Tibial nerve (tissue), 4 donors: ENCODE measurements around the gene WNT11. TPM values are rescaled to one million over a fixed set of nuclear protein-coding genes. Genes with fewer than 3 reads are reported as not detected.

ENCODE experiments used
- DNase-seq, 2 donors: peaks; one replicate each; pipeline ENCODE4 v3.0.0-alpha.2; 2019; ENCODE audit warnings: low spot score in 2 of 2
- H3K27ac ChIP-seq, 4 donors: fragments of 200-600 bp; sonication (generic) in 3 of 4; one replicate each; pipeline ENCODE4 v1.5.1; 2017 to 2019; ENCODE audit warnings: mild to moderate bottlenecking in 1 of 4
- H3K27me3 ChIP-seq, 2 donors: fragments of 200-600 bp; sonication (generic) in 1 of 2; one replicate each; pipeline versions ENCODE4 v1.5.1 to v1.6.0; 2017 to 2019
- H3K36me3 ChIP-seq, 3 donors: fragments of 200-600 bp; sonication (generic); one replicate each; pipeline ENCODE4 v1.5.1; 2018 to 2019
- H3K4me1 ChIP-seq, 4 donors: fragments of 200-600 bp; sonication (generic) in 3 of 4; one replicate each; pipeline ENCODE4 v1.5.1; 2017 to 2019
- H3K4me3 ChIP-seq, 4 donors: fragments of 200-600 bp; sonication (generic) in 3 of 4; one replicate each; pipeline ENCODE4 v1.5.1; 2017 to 2019; ENCODE audit warnings: mild to moderate bottlenecking in 1 of 4, moderate library complexity in 1 of 4
- H3K9me3 ChIP-seq, 4 donors: fragments of 200-600 bp; sonication (generic) in 3 of 4; one replicate each; pipeline ENCODE4 v1.5.1; 2017 to 2019
- CTCF ChIP-seq, 5 experiments: fragments of 200-600 bp in 3 of 5; fragments of 450-650 bp in 2 of 5; sonication (generic) in 3 of 5; IDR thresholded peaks; one replicate each; pipeline ENCODE4 v1.5.1; 2016 to 2019; ENCODE audit warnings: antibody characterized with exemption in 5 of 5, mild to moderate bottlenecking in 3 of 5, moderate library complexity in 2 of 5
- EP300 ChIP-seq, 2 donors: sonication (generic); formaldehyde crosslinking; IDR thresholded peaks; one replicate each; pipeline ENCODE4 v1.6.1; 2017; ENCODE audit warnings: antibody characterized with exemption in 2 of 2, mild to moderate bottlenecking in 1 of 2
- POLR2A ChIP-seq, 2 donors: fragments of 450-650 bp; IDR thresholded peaks; one replicate each; pipeline ENCODE4 v1.6.1; 2017; ENCODE audit warnings: antibody characterized with exemption in 2 of 2, mild to moderate bottlenecking in 2 of 2, moderate library complexity in 2 of 2
- WGBS, 2 donors: methylation state at CpG; one replicate each; pipeline ENCODE4 v1.1.5; 2018; 5-methylcytosine and 5-hydroxymethylcytosine counted together
- total RNA-seq, 4 donors: library from RNA; depleted of rRNA; stranded (reverse); fragments of >200 nt; gene quantifications; one replicate each; pipeline ENCODE4 v1.1.0, GENCODE V29; 2016

WNT11 gene
- total RNA-seq, 4 donors from 2014 or later: 14.2 to 65.7 (median 27.5) TPM

- Histone ChIP-seq H3K27ac (no peak overlapping the region), H3K27me3 (no peaks in the 10 kb centered on the region), H3K4me1 (peaks cover 0 to 19% (median 0%) of the 10 kb centered on the region in 4 donors), H3K9me3 (no peaks in the 10 kb centered on the region), H3K36me3 (peaks cover 0 to 14% (median 0%) of the 10 kb centered on the region in 3 donors), H3K4me3 (no peak overlapping the region)
- TF ChIP-seq CTCF (IDR thresholded peaks at IDR 0.05) (no peak), EP300 (IDR thresholded peaks at IDR 0.05) (no peak), POLR2A (IDR thresholded peaks at IDR 0.05) (no peak)
- DNase-seq: no peak
- 84 to 92% methylated on average over 6 of the region's 6 CpGs for WGBS, 2 donors
Measured at GRCh38 chr11:76189682-76190081, 16.6 kb downstream of the WNT11 start.

DNA sequence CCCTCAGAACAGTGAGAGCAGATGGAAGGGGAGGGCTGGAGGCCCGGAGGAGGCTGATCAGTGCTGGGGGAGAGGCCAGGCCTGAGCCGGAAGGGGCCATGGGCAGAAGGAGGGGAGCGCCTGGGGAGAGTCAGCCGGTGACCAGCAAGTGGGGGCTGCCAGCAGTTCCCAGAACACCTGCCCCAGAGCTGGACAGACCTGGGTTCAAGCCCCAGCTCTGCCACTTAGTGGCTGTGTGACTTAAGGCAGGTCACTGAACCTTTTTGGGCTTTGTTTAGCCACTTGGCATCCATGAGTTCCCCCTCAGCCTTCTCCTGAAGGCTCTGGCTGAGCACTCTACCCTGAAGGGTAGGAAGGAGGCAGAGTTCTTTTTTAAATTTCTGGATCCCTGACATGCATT, 17.4 kb downstream of the WNT11 start:
- no peak for DNase-seq
- H3K9me3 ChIP-seq: no peaks in the 10 kb centered on the region
- peaks cover 0 to 14% (median 0%) of the 10 kb centered on the region in 3 donors for H3K36me3 ChIP-seq
- H3K4me3 ChIP-seq: no peak overlapping the region
- no peaks in the 10 kb centered on the region for H3K27me3 ChIP-seq
- WGBS, 2 donors: 87 to 91% methylated on average over 4 of the region's 4 CpGs
- H3K4me1 ChIP-seq: peaks cover 0 to 19% (median 0%) of the 10 kb centered on the region in 4 donors
- no peak overlapping the region for H3K27ac ChIP-seq
- TF ChIP-seq POLR2A (IDR thresholded peaks at IDR 0.05): no peak
- no peak for TF ChIP-seq CTCF (IDR thresholded peaks at IDR 0.05)
- no peak for TF ChIP-seq EP300 (IDR thresholded peaks at IDR 0.05)

GRCh38 chr11:76186776-76187279, 19.5 kb downstream of the WNT11 start:
- Histone ChIP-seq H3K9me3 (no peaks in the 10 kb centered on the region), H3K4me3 (no peak overlapping the region), H3K27me3 (no peaks in the 10 kb centered on the region), H3K27ac (no peak overlapping the region), H3K36me3 (peaks cover 0 to 14% (median 0%) of the 10 kb centered on the region in 3 donors), H3K4me1 (peaks cover 0 to 19% (median 0%) of the 10 kb centered on the region in 4 donors)
- no peak for TF ChIP-seq CTCF (IDR thresholded peaks at IDR 0.05)
- no peak for TF ChIP-seq EP300 (IDR thresholded peaks at IDR 0.05)
- no peak for TF ChIP-seq POLR2A (IDR thresholded peaks at IDR 0.05)
- 84 to 87% methylated on average over 19 to 21 of the region's 21 CpGs for WGBS, 2 donors
- no peak for DNase-seq

- H3K4me1 ChIP-seq: peaks cover 0 to 19% (median 0%) of the 10 kb centered on the region in 4 donors
- peak; percentile 21 to 36 for DNase-seq
- H3K36me3 ChIP-seq: peaks cover 0 to 11% (median 0%) of the 10 kb centered on the region in 3 donors
- H3K9me3 ChIP-seq: no peaks in the 10 kb centered on the region
- peak in 1 of 2 donors; percentile 5 for TF ChIP-seq EP300 (IDR thresholded peaks at IDR 0.05)
- TF ChIP-seq POLR2A (IDR thresholded peaks at IDR 0.05): no peak
- no peaks in the 10 kb centered on the region for H3K27me3 ChIP-seq
- 26 to 37% methylated on average over 12 to 15 of the region's 15 CpGs for WGBS, 2 donors
- H3K27ac ChIP-seq: peak overlapping the region in 1 of 4 donors; percentile 33
- H3K4me3 ChIP-seq: no peak overlapping the region
Measured at GRCh38 chr11:76185931-76186401, 20.3 kb downstream of the WNT11 start.

- H3K27ac ChIP-seq: peak overlapping the region in 1 of 4 donors; percentile 33
- H3K27me3 ChIP-seq: no peaks in the 10 kb centered on the region
- H3K36me3 ChIP-seq: peaks cover 0 to 7% (median 0%) of the 10 kb centered on the region in 3 donors
- DNase-seq: no peak
- TF ChIP-seq CTCF (IDR thresholded peaks at IDR 0.05): no peak
- TF ChIP-seq EP300 (IDR thresholded peaks at IDR 0.05): no peak
- peaks cover 0 to 19% (median 0%) of the 10 kb centered on the region in 4 donors for H3K4me1 ChIP-seq
- no peaks in the 10 kb centered on the region for H3K9me3 ChIP-seq
- no peak overlapping the region for H3K4me3 ChIP-seq
- 69 to 73% methylated on average over 10 of the region's 10 CpGs for WGBS, 2 donors
Measured at GRCh38 chr11:76185511-76185910, 20.8 kb downstream of the WNT11 start.
